GM10248 (cell line): Measurements from ENCODE around the gene CEP250.

Source experiments
- CTCF ChIA-PET: fragments of 300-600 bp; sonication (Branson Sonifier 250); formaldehyde crosslinking; extraction: SDS; loops from one replicate; lab custom pipeline; 2021; ENCODE audit warnings: antibody characterized with exemption; lab: Yijun Ruan, JAX
- POLR2A ChIA-PET: fragments of 350-650 bp; sonication (Branson Sonifier 250); formaldehyde crosslinking; extraction: SDS; loops from one replicate; lab custom pipeline; 2020; ENCODE audit warnings: antibody characterized with exemption; lab: Yijun Ruan, JAX
- DNase-seq: peaks from one replicate; pipeline ENCODE4 v3.0.0; 2012; ENCODE audit errors: extremely low spot score
- CTCF ChIP-seq: IDR thresholded peaks from 2 replicates; pipeline ENCODE4 v1.5.1; 2012; ENCODE audit warnings: mild to moderate bottlenecking, low read depth; ENCODE audit errors: extremely low read depth, missing control alignments, control extremely low read depth

Gene CEP250

GRCh38 chr20:35487479-35487878, 32.1 kb downstream of the CEP250 start:
- POLR2A ChIA-PET = no interaction called here
- TF ChIP-seq CTCF = no peak
- CTCF ChIA-PET = interaction anchor here (1.0 to 1.3 kb wide), 3 partner anchors 13 to 24 kb away, joined by 3 read pairs; no protein-coding TSS in a partner anchor
- DNase-seq = no peak

GRCh38 chr20:35489717-35490116, 34.3 kb downstream of the CEP250 start:
- TF ChIP-seq CTCF = no peak
- ChIA-PET POLR2A (interaction anchor here (1.9 kb wide), 1 partner anchor 14 kb away, joined by 4 read pairs; no protein-coding TSS in a partner anchor), CTCF (interaction anchor here (1.1 to 3.3 kb wide), 3 partner anchors 10 to 395 kb away, joined by 3 to 15 read pairs (median 11); no protein-coding TSS in a partner anchor)
- no peak for DNase-seq

GRCh38 chr20:35490736-35491181, 35.4 kb downstream of the CEP250 start:
- peak; percentile 83 for DNase-seq
- ChIA-PET POLR2A (interaction anchor here (1.1 to 1.9 kb wide), 3 partner anchors 9 to 17 kb away, joined by 4 to 6 read pairs (median 4); no protein-coding TSS in a partner anchor), CTCF (interaction anchor here (1.0 to 3.3 kb wide), 7 partner anchors 9 to 393 kb away, joined by 3 to 15 read pairs (median 3); no protein-coding TSS in a partner anchor)
- TF ChIP-seq CTCF = no peak

- DNase-seq = no peak
- TF ChIP-seq CTCF = no peak
- ChIA-PET POLR2A (interaction anchor here (1.7 kb wide), 1 partner anchor 18 kb away, joined by 4 read pairs; no protein-coding TSS in a partner anchor), CTCF (interaction anchor here (1.2 to 3.3 kb wide), 5 partner anchors 12 to 113 kb away, joined by 3 to 15 read pairs (median 7); no protein-coding TSS in a partner anchor)
These were observed 36.4 kb downstream of the CEP250 start for GRCh38 chr20:35491823-35492222.

- ChIA-PET CTCF (interaction anchor here (1.1 to 3.3 kb wide), 6 partner anchors 12 to 112 kb away, joined by 3 to 15 read pairs (median 6); no protein-coding TSS in a partner anchor), POLR2A (no interaction called here)
- TF ChIP-seq CTCF = no peak
- no peak for DNase-seq
These were observed 37.0 kb downstream of the CEP250 start for GRCh38 chr20:35492352-35492751.

- no peak for TF ChIP-seq CTCF
- no peak for DNase-seq
- ChIA-PET POLR2A (no interaction called here), CTCF (interaction anchor here (1.2 to 3.1 kb wide), 5 partner anchors 8 to 123 kb away, joined by 3 to 9 read pairs (median 4); no protein-coding TSS in a partner anchor)
These were observed 41.1 kb downstream of the CEP250 start for GRCh38 chr20:35496481-35496880.
